Activated CD4-positive, alpha-beta T cell treated with anti-CD3 and anti-CD28 coated beads for 1 hour (primary cell): ENCODE data around the gene CSMD2.

Experiments
- DNase-seq: peaks from one replicate; pipeline ENCODE4 v3.0.0-alpha.2; 2020

Gene CSMD2

DNA sequence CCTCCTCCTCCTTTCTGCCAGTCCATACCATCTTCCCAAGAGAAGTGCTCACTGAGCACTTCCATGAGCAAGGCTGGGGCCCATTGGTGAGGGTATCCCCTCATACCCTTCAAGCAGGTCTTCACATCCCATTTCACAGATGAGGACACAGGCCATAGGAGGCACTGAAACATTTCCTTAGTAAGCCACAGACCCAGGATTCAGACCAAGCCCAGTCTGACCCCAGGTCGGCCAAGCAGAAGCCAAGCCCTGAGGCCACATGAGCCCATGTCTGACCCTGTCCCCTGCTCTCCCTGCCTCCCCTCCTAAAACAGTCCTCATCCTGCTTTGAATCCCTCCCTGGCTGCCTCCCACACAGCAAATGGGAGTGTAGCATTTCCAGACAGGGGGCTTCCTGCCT is 546.4 kb downstream of the CSMD2 start:
- no peak for DNase-seq

DNA sequence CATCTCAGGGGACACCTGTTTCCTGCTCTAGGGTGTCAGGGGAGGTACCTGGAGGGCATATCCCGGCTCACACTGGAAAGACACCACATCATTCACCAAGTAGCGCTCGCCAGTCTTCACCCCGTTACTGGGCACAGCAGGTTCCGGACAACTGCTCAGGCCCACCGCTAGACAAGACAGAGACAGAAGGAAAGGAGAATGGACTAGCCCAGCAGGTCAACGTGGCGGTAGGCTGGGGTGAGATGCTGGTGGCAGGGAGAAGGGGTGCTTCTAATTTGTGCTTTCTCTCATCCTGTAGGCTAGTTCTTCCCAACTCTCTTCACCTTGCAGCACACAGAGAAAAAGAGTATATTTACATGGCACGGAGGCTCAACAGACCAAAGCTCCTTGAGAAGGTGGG is 547.6 kb downstream of the CSMD2 start:
- no peak for DNase-seq

DNA sequence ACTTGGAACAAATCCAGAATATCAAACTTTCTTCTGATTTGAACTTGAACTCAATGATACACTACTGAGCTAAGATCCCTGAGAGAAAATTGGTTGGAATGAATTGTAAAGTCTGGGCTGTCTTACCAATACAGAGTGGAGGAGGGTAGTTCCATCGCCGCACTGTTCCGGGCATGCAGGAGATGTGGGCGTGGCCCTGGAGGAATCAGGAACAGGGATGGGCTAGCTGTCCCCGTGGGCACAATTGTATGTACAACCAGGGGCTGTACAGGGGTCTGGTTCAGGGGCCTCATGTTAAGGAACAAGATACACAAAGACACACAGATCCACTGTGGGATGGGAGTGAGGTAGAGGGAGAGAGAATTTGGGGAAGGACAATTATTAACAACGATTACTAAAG is 548.2 kb downstream of the CSMD2 start:
- no peak for DNase-seq

DNA sequence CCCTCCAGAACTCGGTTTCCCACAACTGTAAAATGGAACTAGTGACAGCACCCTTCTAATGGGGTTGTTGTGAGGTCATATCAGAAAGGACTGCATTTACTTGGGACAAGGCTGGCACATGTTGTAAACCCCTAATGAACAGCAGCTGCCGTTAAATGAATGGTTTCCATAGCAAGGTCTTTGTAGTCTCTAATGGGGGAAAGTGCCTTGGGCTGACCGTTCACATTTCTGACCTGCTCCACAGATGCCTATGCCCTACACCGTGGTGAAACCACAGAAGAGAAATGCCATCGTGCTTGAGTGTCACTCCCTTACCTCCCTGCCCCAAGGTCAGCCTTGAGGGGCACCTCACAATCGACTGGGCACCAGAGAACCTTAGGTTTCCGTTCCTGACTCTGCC is 549.5 kb downstream of the CSMD2 start:
- no peak for DNase-seq

DNA sequence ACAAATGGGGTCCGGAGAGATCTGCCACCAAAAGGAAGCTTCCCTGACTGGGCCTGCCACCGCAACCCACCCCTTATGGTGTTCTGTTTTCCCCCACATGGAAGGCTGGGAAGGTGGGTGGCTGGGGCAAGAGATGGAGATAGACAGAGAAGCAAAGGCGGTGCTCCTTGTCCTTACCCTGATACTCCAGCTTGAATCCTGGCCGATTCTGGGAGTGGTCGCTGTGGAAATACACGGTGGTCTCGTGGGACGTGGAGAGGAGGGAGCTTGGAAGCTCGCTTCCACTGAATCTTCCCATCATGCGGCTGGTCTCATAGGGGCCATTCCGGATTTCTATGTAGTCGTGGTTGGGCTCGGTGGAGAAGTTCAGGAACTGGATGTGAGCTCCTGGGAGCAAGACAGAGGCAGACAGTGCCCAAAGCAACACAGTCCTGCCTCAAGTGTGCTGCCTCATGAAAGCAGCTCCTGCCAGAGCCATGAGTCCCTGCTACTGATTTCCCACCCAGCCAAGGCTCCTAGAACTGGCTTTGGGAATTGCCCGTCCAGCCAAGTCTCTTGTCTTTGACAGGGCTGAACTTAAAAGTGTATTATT is 554.1 kb downstream of the CSMD2 start:
- no peak for DNase-seq

DNA sequence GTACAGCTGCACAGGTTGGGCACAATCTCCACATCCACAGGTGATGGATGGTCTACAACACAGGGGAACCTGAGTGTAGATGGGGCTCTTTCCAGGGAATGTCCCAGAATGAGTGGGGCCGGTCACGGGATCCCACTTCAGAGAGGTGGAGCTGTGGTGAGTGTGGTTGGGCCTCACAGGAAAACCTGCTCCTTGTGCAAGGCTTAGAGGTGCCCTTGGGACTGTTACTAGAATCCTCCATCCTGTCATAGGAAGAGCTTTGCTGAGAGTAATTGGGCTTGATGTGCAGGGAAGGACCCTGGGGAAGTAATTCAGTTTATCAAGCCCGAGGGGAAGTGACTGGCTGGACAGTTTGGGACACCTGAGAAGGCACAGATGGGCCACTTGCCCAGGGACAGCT is 554.6 kb downstream of the CSMD2 start:
- no peak for DNase-seq

DNA sequence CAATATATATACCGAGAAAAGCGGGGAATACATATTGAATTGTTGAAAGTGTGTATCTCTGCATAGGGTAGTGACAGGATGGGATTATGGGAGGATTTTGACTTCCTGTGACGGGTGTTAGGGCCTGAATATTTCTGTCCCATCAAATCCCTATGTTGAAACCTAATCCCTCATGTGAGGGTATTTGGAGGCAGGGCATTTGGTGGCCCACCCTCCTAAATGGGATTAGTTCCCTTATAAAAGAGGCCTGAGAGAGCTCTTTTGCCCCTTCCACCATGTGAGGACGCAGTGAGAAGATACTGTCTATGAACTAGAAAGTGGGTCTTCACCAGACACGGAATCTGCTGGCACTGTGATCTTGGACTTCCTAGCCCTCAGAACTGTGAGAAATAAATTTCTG is 555.3 kb downstream of the CSMD2 start:
- no peak for DNase-seq

DNA sequence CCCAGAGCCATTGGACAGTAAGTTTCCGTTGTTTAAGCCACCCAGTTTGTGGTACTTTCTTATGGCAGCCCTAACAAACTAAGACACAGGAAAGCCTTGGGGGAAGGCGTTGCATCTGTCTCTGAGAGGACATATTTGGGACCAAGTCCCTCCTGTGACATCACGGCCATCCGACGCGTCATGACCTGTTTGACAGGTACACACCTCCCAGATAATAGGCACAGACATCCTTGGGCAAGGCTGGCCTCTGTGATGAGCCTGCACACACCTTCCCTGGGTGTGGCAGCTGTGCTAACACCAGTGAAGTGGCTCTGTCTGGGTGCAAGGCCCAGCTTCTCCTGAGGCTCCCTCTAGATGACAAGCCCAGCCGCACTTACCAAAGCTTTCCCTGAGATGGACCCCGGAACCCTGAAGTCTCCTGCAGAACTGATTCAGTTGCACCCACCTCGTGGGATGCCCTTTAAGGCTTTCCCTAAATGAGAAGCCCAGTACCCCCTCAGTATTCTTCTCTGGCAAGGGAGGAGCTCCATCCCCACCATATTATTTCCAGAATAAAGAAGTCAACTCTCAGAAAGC is 556.1 kb downstream of the CSMD2 start:
- DNase-seq: no peak

DNA sequence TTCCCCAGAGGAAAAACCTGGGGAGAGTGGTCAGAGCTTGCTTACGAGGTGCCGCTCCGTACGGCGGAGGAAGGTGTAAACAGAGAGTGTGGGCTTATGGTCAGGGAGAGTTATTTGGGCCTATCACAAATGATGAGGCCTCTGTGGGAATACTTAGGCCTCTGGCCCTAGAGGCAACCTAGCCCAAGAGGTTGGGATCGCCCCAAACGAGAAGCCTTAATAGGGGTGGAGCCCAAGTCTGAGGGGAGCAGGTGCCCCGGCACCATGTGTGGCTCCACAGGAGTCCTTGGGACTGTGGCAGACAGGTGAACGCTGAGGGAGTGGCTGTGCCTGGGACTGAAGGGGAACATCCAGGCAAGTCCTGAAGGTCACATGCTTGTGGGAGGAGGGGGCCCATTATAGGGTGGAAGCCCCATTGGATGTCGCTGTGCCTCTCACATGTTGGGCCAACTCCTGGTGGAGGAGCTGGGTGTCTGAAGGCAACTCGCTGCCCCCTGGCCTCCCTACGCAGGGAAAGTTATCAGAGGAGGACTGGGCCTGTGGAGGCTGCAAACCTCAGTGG is 557.5 kb downstream of the CSMD2 start:
- no peak for DNase-seq

DNA sequence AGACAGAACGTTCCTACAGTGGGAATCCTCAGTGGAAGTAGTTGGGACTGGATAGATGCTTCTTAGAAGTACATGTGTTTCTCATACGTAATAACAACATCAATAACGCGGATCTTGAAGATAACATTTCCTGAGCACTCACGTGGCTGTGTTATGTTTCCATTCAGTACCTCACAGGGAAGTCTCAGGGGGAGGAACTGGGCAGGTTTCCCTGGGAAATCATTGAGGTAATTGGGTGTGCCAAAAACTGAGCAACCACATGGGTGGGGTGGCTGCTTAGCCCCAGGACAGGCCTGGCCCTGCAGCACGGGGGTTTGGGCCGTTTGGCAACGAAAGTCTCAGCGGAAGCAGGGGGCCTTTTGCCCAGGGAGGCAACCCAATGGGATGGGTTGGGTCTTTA is 558.8 kb downstream of the CSMD2 start:
- DNase-seq: no peak

DNA sequence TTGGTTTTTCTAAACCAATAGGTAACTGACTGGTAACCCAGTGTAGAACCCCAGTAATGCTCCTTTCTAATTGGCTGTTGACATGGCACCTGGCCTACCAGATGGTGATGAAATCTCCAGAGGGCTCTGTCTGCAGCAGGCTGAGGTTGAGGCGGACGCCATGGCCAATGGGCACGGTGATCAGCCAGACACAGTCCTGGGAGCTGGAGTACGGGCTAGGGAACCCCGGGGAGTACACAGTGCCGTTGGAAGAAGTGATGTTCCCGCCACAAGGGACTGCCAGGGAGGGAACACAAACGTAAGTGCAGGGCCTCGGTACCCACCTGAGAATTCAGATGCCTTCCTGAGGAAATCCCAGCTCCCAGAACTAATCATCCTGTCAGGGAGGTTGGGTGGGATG is 562.8 kb downstream of the CSMD2 start:
- no peak for DNase-seq

DNA sequence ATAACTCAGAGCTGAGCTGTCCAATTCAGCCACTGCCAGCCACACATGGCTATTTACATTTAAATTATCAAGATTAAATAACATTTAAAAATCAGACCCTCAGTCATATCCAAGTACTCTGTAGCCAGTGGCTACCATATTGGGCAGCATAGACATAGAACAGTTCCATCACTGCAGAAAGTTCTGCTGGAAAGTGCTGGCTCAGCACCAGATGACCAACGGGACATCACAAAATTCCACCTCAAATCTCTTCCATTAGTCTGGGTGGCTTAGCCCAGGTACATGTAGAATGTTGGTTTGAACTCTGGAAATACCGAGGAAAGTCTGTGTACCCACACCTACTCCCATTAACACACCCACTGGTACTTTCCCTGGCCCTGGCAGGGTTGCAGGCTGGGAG is 563.3 kb downstream of the CSMD2 start:
- DNase-seq: no peak

DNA sequence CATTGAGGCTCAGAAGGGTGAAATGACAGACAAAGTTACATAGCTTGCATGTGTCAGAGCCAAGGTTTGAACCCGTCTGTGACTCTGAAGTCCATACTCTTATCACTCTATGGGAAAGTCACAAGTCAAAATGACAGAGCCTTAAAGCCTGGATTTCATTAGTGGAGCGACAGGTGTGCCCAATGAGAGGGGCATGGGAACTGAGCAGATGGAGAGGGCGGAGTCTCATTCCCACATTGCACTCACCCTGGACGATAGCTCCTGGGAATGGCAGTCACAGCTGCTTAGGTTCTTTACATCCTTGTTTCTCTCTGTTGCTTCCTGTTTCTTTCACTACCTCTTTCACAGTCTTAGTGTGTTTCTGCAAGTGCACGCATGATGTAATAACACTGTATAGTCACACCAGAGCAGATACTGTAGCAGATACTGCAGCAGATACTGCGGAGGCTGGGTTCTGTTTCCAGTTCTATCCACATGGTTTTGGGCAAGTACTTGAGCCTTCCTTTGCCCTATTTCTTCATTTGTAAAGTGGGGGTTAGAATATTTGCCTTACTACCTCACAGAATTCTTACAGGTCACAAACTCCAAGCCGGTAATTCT is 565.4 kb downstream of the CSMD2 start:
- DNase-seq: no peak

DNA sequence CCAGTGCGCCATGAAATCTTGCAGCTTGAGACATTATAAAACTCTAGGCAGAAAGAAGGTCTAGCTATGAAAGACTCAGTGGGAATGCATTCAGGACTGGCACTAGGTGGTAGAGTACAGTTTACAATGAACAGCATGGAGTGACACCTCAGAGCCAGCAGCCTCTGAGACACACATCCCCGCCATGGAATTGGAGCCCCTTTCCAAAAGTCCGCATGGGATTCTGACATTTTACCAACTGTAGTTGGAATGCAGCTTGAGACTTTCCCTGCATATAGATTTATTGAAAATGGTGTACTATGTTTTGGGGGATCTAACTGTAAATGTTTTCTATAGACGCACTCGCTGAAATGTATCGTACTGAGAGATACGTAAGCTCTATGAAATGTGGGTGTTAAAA is 576.3 kb downstream of the CSMD2 start:
- no peak for DNase-seq

DNA sequence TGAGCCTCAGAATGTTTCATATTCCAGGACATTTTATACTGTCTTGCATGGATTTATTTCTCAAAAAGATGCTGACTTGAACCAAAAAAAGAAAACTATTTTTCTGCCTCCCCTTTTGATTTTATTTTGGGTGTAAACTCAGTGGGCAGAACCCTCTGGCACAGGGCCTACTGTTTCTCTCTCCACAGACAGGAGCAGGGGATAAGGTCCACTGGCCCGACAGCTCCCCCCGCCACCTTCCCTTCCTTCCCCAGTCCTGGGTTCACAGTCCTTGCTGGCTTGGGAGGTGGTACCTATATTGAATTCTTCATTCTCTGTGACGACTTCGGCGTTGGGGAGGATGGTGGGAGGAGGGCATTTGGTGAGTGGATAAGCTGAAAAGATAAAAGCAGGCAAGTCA is 578.2 kb downstream of the CSMD2 start:
- no peak for DNase-seq

DNA sequence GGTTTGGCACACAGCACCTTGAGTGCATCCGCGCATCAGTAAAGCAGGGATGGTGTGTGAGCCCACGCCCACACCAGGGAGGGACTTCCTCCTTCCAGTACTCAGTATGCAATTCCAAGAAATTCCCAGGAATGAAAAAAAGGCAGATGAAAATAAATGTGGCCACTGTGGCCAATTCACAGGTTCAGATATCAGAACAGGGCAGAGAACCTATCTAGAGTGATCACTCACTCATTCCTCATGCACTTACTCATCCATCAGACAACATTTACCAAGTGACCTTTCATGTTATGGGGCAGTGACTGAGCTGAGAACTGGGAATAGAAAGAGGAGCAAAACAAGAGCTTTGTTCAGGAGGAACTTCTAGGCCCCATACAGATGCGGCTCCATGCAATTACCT is 578.9 kb downstream of the CSMD2 start:
- no peak for DNase-seq

DNA sequence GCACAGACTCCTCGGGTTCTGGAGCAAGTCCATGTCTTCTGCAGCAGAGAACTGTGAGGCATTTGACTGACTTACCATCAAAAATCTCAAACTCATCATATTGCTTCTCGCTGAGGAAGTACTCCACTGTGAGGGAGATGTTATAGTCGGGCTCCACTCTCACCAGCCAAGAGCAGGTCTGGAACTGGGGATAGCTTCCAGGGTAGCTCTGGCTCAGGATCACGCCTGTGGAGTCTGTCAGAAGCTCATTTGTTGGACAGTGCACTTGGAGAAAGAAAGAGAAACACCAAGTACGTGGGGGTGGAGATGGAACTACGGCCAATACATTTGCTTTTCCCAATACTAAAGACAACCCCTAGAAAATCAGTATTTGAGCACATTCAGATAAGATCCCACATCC is 581.5 kb downstream of the CSMD2 start:
- no peak for DNase-seq

DNA sequence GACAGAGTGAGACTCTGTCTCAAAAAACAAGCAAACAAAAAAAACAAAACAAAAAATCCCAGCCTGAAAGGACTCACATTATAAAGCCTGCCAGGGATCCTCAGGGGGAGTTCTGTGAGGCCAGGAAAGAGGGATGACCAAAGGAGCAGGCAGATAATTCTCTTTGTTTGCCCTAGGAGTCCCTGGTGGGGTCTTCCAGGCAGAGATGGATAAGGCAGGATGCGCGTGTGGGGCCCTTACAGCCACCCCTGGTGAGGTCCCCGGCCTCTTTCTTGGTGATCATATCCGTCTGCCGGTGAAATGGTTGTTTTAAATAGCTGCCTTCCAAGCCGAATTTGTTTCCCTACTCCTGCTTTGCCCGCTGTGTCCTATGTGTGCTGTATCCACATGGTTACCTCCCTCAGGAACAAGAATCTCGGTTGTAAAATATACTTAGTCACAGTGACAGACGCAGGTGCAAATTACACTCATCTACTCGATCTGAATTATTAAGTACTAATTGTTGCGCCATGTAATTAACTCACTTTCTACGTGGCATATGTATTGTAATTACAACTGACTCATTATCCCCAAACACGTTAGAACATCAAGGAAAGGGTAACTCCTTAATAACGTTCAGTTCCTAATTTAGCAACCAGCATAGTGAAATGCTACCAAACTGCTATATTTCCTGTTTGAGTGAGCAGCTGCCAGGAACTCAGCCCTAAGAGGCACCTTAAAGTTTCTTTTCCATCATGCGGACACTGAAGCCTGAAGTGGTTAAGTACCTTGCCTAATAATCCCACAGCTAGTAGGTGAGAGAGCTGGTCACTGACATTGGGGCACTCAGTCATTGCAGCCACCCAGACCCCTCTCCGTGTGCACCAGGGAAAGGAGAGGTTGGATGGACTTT is 586.2 kb downstream of the CSMD2 start:
- DNase-seq: no peak

DNA sequence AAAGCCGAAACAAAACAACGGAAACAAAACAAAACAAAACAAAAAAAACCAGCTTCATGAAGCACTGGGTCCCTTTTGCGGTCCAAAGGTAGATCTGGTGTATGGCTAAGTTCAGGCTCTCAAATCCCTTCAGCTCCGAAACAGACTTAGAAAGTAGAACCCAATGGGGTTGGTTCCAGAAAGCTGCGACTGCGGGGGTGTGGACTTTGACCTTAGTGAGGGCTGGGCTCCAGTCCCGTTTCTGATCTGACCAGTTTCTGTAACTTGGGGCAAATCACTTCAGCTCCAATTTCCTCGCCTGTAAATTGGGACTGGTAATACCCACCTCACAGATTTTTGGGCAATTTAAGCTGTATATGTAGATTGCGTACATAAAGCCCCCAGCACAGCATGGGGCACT is 587.4 kb downstream of the CSMD2 start:
- no peak for DNase-seq

DNA sequence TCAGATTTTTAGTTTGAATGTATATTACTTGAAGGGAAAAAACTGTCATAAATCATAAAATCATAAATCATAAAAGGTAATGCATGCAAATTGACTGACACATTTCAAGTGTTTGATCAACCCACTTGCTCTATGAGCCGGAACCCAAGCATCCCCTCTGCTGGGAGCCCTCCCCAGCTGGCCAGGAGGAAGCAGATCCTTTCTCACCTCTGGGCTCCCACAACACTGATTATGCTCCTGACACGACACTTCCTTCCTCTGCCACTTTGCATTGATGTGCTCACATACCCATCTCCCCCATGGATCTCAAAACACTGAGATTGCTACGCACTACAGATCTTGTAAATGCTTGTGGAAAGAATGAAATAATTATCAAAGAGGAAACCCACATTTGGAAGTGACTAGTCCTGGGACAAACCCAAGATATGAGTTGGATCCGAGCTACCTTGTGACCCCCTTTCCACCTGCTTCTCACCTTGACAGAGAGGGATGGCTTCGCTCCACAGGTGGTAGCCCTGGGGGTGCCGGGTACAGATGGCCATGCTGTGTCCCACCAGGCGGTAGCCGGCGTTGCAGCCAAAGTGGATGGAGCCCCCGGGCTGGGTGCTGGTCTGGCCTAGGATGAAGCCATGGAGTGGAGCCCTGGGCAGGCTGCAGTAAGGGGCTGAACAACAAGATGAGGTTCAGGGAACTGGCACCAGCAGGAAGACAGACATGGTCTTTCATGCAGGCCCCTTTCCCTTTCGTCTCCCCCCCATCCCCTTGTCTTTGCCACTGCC is 588.0 kb downstream of the CSMD2 start:
- DNase-seq: no peak

DNA sequence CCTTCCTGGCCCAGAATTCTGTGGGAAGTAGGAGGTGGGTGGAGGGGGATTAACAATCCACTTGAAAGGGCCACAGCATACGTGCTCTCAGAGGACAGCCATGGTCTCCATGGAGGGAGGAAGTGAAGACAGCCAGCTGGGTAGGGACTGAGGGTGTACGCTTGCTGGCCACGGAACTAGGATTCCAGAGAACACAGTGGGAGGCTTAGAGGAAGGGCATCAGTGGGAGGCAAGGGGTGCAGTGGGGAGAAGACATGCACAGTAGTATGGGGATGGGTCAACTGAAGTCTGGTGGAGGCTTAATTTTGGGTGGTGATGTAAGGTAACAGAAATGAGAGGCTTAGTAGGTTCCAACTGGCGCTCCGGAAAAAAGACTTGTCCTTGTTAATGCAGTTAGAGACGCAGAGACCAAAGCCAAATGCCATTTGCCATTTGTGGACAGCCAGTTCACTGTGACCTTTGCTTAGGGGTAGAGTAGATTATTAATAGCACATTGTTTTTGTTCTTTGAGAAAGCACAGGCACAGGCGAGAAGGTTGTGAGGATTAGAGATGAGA is 589.6 kb downstream of the CSMD2 start:
- no peak for DNase-seq

DNA sequence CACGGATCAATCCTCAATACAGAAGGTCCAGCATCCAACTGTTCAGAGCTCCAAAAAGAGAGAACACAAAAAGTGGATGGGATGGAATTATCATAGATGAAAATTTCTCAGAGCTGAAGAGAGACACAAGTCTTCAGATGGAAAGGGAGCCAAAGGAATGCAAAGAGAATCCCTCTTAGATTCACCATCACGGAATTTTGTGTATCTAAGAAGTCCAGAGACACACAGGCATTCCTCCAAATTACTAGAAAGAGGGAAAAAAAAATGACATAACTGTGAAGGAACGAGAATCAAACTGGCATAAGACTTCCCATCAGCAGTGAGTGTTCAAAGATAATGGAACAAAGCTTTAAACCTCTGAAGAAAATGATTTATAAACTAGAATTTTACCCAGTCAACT is 591.4 kb downstream of the CSMD2 start:
- no peak for DNase-seq

DNA sequence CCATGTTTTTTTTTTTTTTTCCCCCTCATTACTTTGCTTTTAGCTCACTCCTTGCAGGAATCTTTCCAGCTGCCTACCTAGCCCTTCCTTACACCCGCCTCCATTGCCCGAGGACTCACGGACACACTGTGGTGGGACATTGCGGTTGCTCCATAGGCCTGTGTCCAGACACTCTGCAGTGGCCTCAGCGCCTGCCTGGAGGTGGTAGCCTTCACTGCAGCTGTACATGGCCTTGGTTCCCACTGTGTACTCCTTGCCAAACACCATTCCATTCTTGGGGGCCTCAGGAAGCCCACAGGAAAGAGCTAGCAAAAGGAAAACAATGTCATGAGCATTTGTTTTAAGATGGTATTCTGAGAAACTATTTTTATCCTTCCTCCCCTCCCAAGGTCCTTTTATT is 592.6 kb downstream of the CSMD2 start:
- DNase-seq: no peak
